Activated T-helper 2 cell treated with anti-CD3 and anti-CD28 coated beads, Interferon-gamma antibody, Interleukin-2, Interleukin-4, amounts not matched to agents 10 μg/mL and 5 μg/mL and 100 μg/mL, durations not matched to agents 14 hours and 24 hours and 36 hours (primary cell): ENCODE measurements around the gene MRPL27. TPM values are rescaled to one million over a fixed set of nuclear protein-coding genes. Genes with fewer than 3 reads are reported as not detected.
"Not testable (repeated sequence)": the region's sequence is repeated elsewhere in the genome, so short reads cannot be mapped to it uniquely, and the experiment has no call there.

Source experiments
- DNase-seq: peaks from one replicate; pipeline ENCODE4 v3.0.0; 2021; ENCODE audit warnings: low spot score
- H3K27ac Mint-ChIP-seq: one replicate; pipeline ENCODE4 v1.8.0; 2021; ENCODE audit warnings: mixed read lengths
- H3K27me3 Mint-ChIP-seq: one replicate; pipeline ENCODE4 v1.8.0; 2021; ENCODE audit warnings: low read depth, mixed read lengths
- H3K36me3 Mint-ChIP-seq: one replicate; pipeline ENCODE4 v1.8.0; 2021; ENCODE audit warnings: low read depth, mixed read lengths
- H3K4me1 Mint-ChIP-seq: one replicate; pipeline ENCODE4 v1.8.0; 2021; ENCODE audit warnings: low read depth, mixed read lengths
- H3K4me3 Mint-ChIP-seq: one replicate; pipeline ENCODE4 v1.8.0; 2021; ENCODE audit warnings: low read depth, mild to moderate bottlenecking, moderate library complexity, mixed read lengths
- H3K9me3 Mint-ChIP-seq: one replicate; pipeline ENCODE4 v1.8.0; 2021; ENCODE audit warnings: mixed read lengths
- intact Hi-C: fragments of 100-400 bp; cut with micrococcal nuclease; formaldehyde crosslinking; loops from one replicate; pipeline ENCODE4 v1.15.1; 2023
- total RNA-seq: library from RNA; stranded (reverse); gene quantifications from 2 replicates; pipeline ENCODE4 v1.2.3, GENCODE V29; 2022

MRPL27 gene
- 95.2 and 95.6 TPM in 2 replicates for total RNA-seq

DNA sequence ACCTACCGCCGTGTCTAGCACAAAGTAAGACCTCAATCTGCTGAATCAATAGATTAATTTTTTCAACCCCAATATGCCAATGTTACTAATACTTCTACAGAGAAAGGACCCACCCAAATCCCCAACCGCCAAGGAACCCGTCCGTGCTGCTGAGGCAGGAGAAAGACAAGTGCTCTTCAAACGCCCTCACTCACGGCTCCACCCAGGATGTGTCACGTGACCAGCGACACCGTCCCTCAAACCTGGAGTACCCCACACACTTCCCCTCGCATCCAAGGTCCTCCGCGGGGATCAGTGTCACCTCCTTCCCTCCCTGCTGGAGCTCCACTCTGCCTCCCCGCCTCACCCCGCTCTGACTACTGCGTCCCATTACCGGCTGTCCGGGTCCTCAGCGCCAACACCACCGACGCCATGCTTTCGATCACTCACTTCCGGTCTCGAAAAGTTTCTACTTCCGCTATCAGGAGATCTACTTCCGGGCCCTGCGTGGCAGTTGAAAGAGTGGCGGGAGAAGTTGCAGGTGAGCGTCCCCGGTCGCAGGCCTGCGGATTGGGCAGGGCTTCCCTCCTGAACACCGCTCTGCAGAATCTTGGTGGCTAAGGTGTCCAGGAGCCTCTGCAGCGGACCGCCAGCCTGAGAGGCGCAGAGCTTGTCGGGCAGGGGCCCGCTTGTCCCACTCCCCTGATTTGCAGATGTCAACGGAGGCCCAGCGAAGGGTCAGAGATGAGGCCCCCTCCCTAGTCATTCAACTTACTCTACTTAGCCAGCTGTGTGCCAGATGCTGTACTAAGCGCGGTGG, at the start of gene MRPL27, which contains the start of gene EME1:
Gene MRPL27 (minus strand): TSS at position 427 of the 799 bp plus-strand sequence. CDS start 14 bp downstream, at position 413.
Gene EME1 (plus strand): TSS at position 472 of the 799 bp plus-strand sequence. CDS start 1,980 bp downstream, outside the sequence.
- peak within 1 kb of the TSS; percentile 99 for H3K27ac Mint-ChIP-seq
- peaks cover 62% of the 10 kb centered on the region for H3K36me3 Mint-ChIP-seq
- H3K4me1 Mint-ChIP-seq, result peaks cover 21% of the 10 kb centered on the region
- H3K9me3 Mint-ChIP-seq, result no peaks in the 10 kb centered on the region
- DNase-seq, result peak; percentile 85
- intact Hi-C loops, result loop anchor here (10.0 kb wide), 1 partner anchor 782 kb away; the partner anchor contains the start of gene NME1
- no peaks in the 10 kb centered on the region for H3K27me3 Mint-ChIP-seq
- peak within 1 kb of the TSS; percentile 96 for H3K4me3 Mint-ChIP-seq

DNA sequence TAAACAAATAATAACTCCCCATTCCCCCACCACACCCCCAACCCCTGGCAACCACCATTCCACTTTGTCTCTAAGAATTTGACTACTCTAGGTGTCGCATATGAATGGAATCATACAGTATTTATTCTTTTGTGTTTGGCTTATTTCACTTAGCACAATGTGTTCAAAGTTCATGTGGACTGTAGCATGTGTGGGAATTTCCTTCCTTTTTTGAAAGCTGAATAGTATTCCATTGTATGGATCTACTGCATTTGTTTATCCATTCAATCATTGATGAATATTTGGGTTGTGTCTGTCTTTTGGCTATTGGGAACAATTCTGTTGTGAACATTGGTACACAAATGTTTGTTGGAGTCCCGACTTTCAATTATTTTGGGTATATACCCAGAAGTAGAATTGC, 49.8 kb upstream of the MRPL27 start:
- Mint-ChIP-seq H3K27ac (peak overlapping the region; percentile 29), H3K36me3 (no peaks in the 10 kb centered on the region), H3K4me1 (peaks cover 32% of the 10 kb centered on the region), H3K4me3 (no peak overlapping the region), H3K27me3 (peaks cover 5% of the 10 kb centered on the region), H3K9me3 (no peaks in the 10 kb centered on the region)
- intact Hi-C loops, result no loop called here
- no peak for DNase-seq

DNA sequence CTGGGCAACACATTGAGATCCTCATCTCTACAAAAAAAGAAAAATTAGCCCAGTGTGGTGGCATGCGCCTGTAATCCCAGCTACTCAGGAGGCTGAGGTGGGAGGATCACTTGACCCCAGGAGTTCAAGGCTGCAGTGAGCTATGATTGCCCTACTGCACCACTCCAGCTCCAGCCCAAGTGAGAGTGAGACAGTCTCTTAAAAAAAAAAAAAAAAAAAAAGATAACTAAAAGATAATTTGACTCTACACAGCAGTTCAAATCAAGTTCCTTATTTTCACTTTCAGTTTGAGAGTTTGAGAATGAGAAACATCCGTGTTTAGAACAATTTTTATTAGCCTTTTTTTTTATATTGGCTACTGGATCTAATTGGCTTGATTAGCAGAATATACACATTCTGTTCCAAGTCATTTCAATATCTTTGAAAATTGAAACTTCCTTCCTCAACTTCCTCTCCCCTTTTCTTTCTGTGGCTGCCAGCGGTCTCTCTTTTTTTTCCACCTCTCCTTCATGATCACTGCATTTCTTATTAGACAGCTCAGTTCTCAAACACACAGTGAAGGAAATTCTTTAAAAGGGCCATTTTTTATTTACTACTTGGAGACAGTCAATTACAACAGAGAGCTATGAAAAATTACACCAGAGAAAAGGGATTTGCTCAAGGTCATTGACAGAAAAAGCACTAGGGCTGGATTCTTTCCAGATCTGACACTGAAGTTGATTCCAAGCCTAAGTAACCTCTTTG, 48.5 kb upstream of the MRPL27 start:
- H3K27me3 Mint-ChIP-seq, result peaks cover 8% of the 10 kb centered on the region
- no peak for DNase-seq
- intact Hi-C loops, result no loop called here

DNA sequence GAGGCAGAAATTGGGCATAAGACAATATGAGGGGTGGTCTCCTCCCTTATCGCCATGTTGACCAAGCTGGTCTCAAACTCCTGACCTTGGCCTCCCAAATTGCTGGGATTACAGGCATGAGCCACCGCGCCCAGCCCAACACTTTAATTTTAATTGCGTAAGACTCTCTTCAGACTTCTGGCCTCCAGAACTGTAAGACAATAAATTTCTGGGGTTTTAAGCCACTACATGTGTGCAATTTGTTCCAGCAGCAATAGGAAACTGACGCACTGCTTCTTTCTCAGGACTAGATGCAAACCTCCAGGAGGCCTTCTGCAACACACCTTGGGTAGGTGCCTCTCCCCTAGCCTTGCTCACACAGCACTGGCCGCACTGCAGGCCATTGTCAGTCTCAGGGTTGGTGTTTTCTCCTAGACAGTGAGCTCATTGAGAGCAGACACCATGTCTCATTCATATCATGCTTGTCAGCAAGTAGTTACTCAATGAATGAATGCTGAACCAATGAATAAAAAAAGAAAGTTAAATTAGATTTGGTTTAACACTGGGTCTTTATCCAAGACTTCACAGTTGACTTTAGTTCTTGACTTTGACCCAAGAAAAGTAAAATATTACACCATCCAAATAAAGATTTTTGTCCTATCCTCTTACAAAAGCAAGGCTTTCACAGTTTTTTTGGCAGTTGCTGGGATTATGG, 47.6 kb upstream of the MRPL27 start:
- no peak overlapping the region for H3K4me3 Mint-ChIP-seq
- H3K36me3 Mint-ChIP-seq, result no peaks in the 10 kb centered on the region
- peaks cover 13% of the 10 kb centered on the region for H3K27me3 Mint-ChIP-seq
- intact Hi-C loops, result no loop called here
- no peak for DNase-seq
- no peak overlapping the region for H3K27ac Mint-ChIP-seq
- H3K9me3 Mint-ChIP-seq, result no peaks in the 10 kb centered on the region
- H3K4me1 Mint-ChIP-seq, result peaks cover 19% of the 10 kb centered on the region

More for the DNA sequence above, 48.5 kb upstream of the MRPL27 start:
- peak overlapping the region; percentile 84 for H3K27ac Mint-ChIP-seq
- peak overlapping the region; percentile 75 for H3K4me3 Mint-ChIP-seq
- peaks cover 21% of the 10 kb centered on the region for H3K4me1 Mint-ChIP-seq
- H3K36me3 Mint-ChIP-seq, result no peaks in the 10 kb centered on the region
- H3K9me3 Mint-ChIP-seq, result no peaks in the 10 kb centered on the region

DNA sequence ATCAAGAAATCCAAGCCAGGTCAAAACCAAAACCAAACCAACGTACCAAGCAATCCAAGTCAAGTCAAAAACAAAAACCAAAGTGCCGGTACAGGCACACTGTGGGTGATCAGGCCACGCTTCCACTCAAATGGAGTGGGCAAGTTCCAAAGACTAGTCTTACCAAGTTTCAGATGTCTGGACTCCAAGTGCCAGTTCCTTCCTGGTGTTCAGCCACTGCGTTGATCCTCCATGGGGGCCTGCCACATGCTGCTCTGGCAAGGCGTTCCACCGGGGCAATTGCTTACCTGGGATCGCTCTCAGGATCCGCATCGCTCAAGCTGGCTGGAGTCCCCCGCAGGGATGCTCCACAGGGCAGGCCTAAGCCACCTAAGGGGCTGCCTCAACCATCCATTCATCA, 46.6 kb upstream of the MRPL27 start:
- intact Hi-C loops, result not testable (repeated sequence)

DNA sequence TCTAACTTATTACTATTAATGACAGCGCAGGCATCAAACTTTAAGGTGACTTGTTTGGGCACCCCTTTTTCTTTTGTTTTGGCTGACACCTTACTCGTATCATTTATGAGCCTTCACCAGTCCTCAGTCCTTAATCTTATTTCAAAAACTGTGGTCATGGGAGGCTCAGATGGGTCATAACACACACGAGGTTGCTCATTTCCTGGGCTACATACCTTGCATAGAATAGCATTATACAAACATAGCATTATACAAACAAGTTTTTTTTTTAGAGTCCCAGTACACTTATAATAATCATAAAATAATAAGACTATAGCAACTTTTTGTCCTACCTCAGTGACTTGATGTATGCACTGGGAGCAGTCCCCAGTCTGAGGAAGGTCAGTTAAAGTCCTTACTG, 41.8 kb upstream of the MRPL27 start:
- H3K27ac Mint-ChIP-seq, result no peak overlapping the region

More for the DNA sequence above, 46.6 kb upstream of the MRPL27 start:
- not testable (repeated sequence) for DNase-seq, H3K27ac Mint-ChIP-seq, H3K4me3 Mint-ChIP-seq, H3K9me3 Mint-ChIP-seq, H3K36me3 Mint-ChIP-seq
- Mint-ChIP-seq H3K4me1 (peaks cover 13% of the 10 kb centered on the region), H3K27me3 (peaks cover 16% of the 10 kb centered on the region)

DNA sequence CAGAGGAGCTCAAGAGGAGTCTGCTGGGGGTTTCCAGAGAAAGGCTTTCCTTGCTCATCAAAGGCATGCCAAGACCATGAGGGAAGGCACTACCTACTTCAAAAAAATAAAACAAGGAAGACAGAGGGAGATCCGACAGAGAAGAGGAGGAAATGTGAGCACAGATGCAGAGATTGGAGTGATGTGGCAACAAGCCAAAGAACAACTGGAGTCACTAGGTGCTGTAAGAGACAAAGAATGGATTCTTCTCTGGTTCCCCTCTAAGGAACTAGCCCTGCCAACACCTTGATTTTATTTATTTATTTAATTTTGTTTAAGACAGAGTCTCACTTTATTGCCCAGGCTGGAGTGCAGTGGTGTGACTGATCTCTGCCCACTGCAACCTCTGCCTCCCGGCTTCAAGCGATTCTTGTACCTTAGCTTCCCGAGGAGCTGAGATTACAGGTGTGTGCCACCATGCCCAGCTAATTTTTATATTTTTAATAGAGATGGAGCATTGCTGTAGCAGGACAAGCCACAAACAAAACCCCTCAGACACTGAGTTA, 39.3 kb upstream of the MRPL27 start:
- no peaks in the 10 kb centered on the region for H3K36me3 Mint-ChIP-seq
- no peaks in the 10 kb centered on the region for H3K4me1 Mint-ChIP-seq
- no peak overlapping the region for H3K27ac Mint-ChIP-seq
- no peak for DNase-seq
- intact Hi-C loops, result no loop called here
- H3K27me3 Mint-ChIP-seq, result peaks cover 30% of the 10 kb centered on the region
- H3K9me3 Mint-ChIP-seq, result no peaks in the 10 kb centered on the region
- H3K4me3 Mint-ChIP-seq, result no peak overlapping the region

More for the DNA sequence above, 41.8 kb upstream of the MRPL27 start:
- peaks cover 31% of the 10 kb centered on the region for H3K27me3 Mint-ChIP-seq
- no peaks in the 10 kb centered on the region for H3K36me3 Mint-ChIP-seq
- H3K9me3 Mint-ChIP-seq, result no peaks in the 10 kb centered on the region
- intact Hi-C loops, result no loop called here
- DNase-seq, result no peak
- H3K4me3 Mint-ChIP-seq, result no peak overlapping the region
- H3K4me1 Mint-ChIP-seq, result no peaks in the 10 kb centered on the region

DNA sequence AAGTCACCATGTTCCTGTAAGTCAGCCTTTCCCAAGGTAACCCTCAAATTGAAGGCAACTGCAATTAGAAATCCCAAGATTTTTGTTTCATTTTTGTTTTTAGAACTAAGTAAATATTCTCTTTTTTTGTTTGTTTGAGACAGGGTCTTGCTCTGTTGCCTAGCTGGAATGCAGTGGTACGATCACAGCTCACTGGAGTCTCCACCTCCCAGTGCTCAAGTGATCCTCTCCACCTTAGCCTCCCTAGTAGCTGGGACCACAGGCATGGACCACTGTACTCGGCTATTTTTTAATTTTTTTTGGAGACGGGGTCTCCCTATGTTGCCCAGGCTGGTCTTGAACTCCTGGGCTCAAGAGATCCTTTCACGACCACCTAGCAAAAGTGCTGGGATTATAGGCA, 34.9 kb upstream of the MRPL27 start:
- intact Hi-C loops, result no loop called here
- no peaks in the 10 kb centered on the region for H3K4me1 Mint-ChIP-seq

DNA sequence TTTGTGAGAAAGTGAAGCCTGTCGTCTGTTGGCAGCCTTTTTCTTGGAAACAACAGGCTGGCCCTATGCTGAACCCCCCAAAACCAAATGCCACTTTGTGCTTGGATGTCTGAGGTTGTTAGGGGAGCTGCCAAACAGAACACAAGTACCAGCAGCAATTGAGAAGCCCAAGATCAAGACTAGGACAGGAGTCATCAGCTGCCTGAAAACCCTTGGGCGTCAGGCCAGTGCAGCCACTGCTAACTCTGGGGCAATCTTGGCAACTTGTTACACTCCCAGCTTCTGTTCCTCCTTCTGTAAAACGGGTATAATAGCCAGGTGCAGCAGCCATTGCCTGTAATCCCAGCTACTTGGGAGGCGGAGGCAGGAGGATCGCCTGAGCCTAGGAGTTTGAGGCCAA, 33.6 kb upstream of the MRPL27 start:
- intact Hi-C loops, result no loop called here
- Mint-ChIP-seq H3K27ac (no peak overlapping the region), H3K4me3 (no peak overlapping the region), H3K9me3 (no peaks in the 10 kb centered on the region), H3K4me1 (no peaks in the 10 kb centered on the region), H3K36me3 (no peaks in the 10 kb centered on the region), H3K27me3 (peaks cover 25% of the 10 kb centered on the region)
- DNase-seq, result no peak

More for the DNA sequence above, 34.9 kb upstream of the MRPL27 start:
- H3K36me3 Mint-ChIP-seq, result no peaks in the 10 kb centered on the region
- no peak overlapping the region for H3K4me3 Mint-ChIP-seq
- DNase-seq, result no peak
- H3K27ac Mint-ChIP-seq, result no peak overlapping the region
- H3K9me3 Mint-ChIP-seq, result no peaks in the 10 kb centered on the region
- peaks cover 34% of the 10 kb centered on the region for H3K27me3 Mint-ChIP-seq

DNA sequence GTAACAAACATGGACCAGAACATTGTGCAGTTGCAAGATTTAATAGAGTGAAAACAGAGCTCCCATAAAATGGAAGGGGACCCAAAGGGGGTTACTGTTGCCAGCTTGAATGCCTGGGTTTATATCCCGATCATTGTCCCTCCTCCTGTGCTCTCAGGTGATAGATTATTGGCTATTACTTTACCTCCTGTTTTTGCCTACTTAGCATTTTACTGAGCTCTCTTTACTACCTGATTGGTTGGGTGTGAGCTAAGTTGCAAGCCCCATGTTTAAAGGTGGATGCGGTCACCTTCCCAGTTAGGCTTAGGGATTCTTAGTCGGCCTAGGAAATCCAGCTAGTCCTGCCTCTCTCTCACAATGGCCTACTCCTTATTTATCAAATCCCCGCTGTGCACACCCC, 32.4 kb upstream of the MRPL27 start:
- H3K27me3 Mint-ChIP-seq, result peaks cover 24% of the 10 kb centered on the region
- H3K4me1 Mint-ChIP-seq, DNase-seq, H3K36me3 Mint-ChIP-seq, intact Hi-C loops, H3K9me3 Mint-ChIP-seq, H3K4me3 Mint-ChIP-seq, H3K27ac Mint-ChIP-seq: not testable (repeated sequence)

DNA sequence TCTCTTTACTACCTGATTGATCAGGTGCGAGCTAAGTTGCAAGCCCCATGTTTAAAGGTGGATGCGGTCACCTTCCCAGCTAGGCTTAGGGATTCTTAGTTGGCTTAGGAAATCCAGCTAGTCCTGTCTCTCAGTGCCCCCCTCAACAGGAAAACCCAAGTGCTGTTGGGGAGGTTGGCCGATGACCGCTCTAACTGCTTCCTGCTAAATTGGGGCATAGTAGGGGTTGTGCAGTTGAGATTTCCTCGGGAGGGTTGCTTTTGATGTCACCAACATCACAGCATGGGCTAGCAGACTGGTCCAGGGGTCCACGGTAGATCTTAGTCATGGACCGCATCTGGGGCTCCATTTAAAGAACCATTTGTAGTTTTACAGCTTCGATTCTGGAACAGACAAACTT, 26.6 kb upstream of the MRPL27 start:
- H3K4me3 Mint-ChIP-seq, H3K27ac Mint-ChIP-seq, intact Hi-C loops, DNase-seq, H3K27me3 Mint-ChIP-seq, H3K9me3 Mint-ChIP-seq: not testable (repeated sequence)
- H3K4me1 Mint-ChIP-seq, result peaks cover 21% of the 10 kb centered on the region
- H3K36me3 Mint-ChIP-seq, result peaks cover 19% of the 10 kb centered on the region

DNA sequence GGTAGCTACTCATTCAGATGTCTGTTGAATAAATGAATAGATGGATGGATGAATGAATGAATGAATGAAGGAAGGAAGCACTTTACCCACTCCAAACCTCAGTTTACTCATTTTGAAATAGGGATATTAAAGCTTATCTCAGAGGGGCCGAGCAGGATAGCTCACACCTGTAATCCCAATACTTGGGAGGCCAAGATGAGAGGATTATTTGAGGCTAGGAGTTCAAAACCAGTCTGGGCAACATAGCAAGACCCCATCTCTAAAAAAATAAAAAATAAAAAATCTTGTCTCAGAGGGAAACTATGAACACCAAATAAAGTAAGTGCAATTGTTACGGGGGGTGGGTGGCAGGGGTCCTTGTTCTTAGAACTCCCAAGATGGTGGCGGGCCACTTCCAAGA, 25.7 kb upstream of the MRPL27 start:
- H3K9me3 Mint-ChIP-seq, H3K4me3 Mint-ChIP-seq, H3K27me3 Mint-ChIP-seq, intact Hi-C loops, H3K27ac Mint-ChIP-seq, DNase-seq: not testable (repeated sequence)
- H3K4me1 Mint-ChIP-seq, result peaks cover 24% of the 10 kb centered on the region
- peaks cover 28% of the 10 kb centered on the region for H3K36me3 Mint-ChIP-seq
